Measurements from ENCODE around the gene RPL31.

Gene RPL31

GRCh38 chr2:101017371-101017770, 15.3 kb downstream of the RPL31 start:
- Histone ChIP-seq H3K27me3 (ENCODE audit: insufficient read depth, insufficient read length) (no peaks in the 10 kb centered on the region), H3K9me3 (ENCODE audit: insufficient read depth, low read length) (no peaks in the 10 kb centered on the region), H3K4me3 (ENCODE audit: insufficient read length, low read depth) (no peak overlapping the region), H3K36me3 (ENCODE audit: insufficient read depth, insufficient read length, low read length) (peaks cover 63% of the 10 kb centered on the region), H3K4me1 (ENCODE audit: insufficient read depth, insufficient read length) (no peaks in the 10 kb centered on the region), H3K9ac (ENCODE audit: insufficient read length, low read depth) (no peak overlapping the region)
- TF ChIP-seq YY1 (IDR thresholded peaks at IDR 0.05; ENCODE audit: insufficient read depth, insufficient read length), result no peak
- no peak for TF ChIP-seq ZNF274 (IDR thresholded peaks at IDR 0.05; ENCODE audit: low read depth, low read length)
- no peak for TF ChIP-seq SUZ12 (IDR thresholded peaks at IDR 0.05; ENCODE audit: extremely low read depth, insufficient read depth, insufficient read length)
- DNase-seq (ENCODE audit: low read depth, low spot score), result no peak

GRCh38 chr2:101018934-101019333, 16.8 kb downstream of the RPL31 start:
- Histone ChIP-seq H3K9me3 (ENCODE audit: insufficient read depth, low read length) (no peaks in the 10 kb centered on the region), H3K9ac (ENCODE audit: insufficient read length, low read depth) (no peak overlapping the region), H3K36me3 (ENCODE audit: insufficient read depth, insufficient read length, low read length) (peaks cover 51% of the 10 kb centered on the region), H3K4me1 (ENCODE audit: insufficient read depth, insufficient read length) (no peaks in the 10 kb centered on the region), H3K4me3 (ENCODE audit: insufficient read length, low read depth) (no peak overlapping the region), H3K27me3 (ENCODE audit: insufficient read depth, insufficient read length) (no peaks in the 10 kb centered on the region)
- DNase-seq (ENCODE audit: low read depth, low spot score), result no peak
- TF ChIP-seq ZNF274 (IDR thresholded peaks at IDR 0.05; ENCODE audit: low read depth, low read length) (no peak), SUZ12 (IDR thresholded peaks at IDR 0.05; ENCODE audit: extremely low read depth, insufficient read depth, insufficient read length) (no peak), YY1 (IDR thresholded peaks at IDR 0.05; ENCODE audit: insufficient read depth, insufficient read length) (no peak)

- H3K4me1 ChIP-seq (ENCODE audit: insufficient read depth, insufficient read length), result peaks cover 4% of the 10 kb centered on the region
- DNase-seq (ENCODE audit: low read depth, low spot score), result no peak
- H3K27me3 ChIP-seq (ENCODE audit: insufficient read depth, insufficient read length), result no peaks in the 10 kb centered on the region
- no peaks in the 10 kb centered on the region for H3K9me3 ChIP-seq (ENCODE audit: insufficient read depth, low read length)
- peaks cover 40% of the 10 kb centered on the region for H3K36me3 ChIP-seq (ENCODE audit: insufficient read depth, insufficient read length, low read length)
- no peak overlapping the region for H3K4me3 ChIP-seq (ENCODE audit: insufficient read length, low read depth)
- TF ChIP-seq YY1 (IDR thresholded peaks at IDR 0.05; ENCODE audit: insufficient read depth, insufficient read length), result no peak
- H3K9ac ChIP-seq (ENCODE audit: insufficient read length, low read depth), result no peak overlapping the region
Measured at GRCh38 chr2:101022221-101022620, 20.1 kb downstream of the RPL31 start.

- H3K9ac ChIP-seq (ENCODE audit: insufficient read length, low read depth), result no peak overlapping the region
- no peaks in the 10 kb centered on the region for H3K9me3 ChIP-seq (ENCODE audit: insufficient read depth, low read length)
- peaks cover 36% of the 10 kb centered on the region for H3K36me3 ChIP-seq (ENCODE audit: insufficient read depth, insufficient read length, low read length)
- no peak overlapping the region for H3K4me3 ChIP-seq (ENCODE audit: insufficient read length, low read depth)
- H3K4me1 ChIP-seq (ENCODE audit: insufficient read depth, insufficient read length), result peaks cover 4% of the 10 kb centered on the region
- H3K27me3 ChIP-seq (ENCODE audit: insufficient read depth, insufficient read length), result no peaks in the 10 kb centered on the region
- no peak for DNase-seq (ENCODE audit: low read depth, low spot score)
- TF ChIP-seq ZNF274 (IDR thresholded peaks at IDR 0.05; ENCODE audit: low read depth, low read length), result no peak
- no peak for TF ChIP-seq SUZ12 (IDR thresholded peaks at IDR 0.05; ENCODE audit: extremely low read depth, insufficient read depth, insufficient read length)
- TF ChIP-seq YY1 (IDR thresholded peaks at IDR 0.05; ENCODE audit: insufficient read depth, insufficient read length), result no peak
Measured at GRCh38 chr2:101023327-101024107, 21.4 kb downstream of the RPL31 start.

GRCh38 chr2:101025561-101025960, 23.5 kb downstream of the RPL31 start:
- Histone ChIP-seq H3K9me3 (ENCODE audit: insufficient read depth, low read length) (peaks cover 12% of the 10 kb centered on the region; the same call in 1 of the 2 replicates), H3K4me1 (ENCODE audit: insufficient read depth, insufficient read length) (peaks cover 4% of the 10 kb centered on the region), H3K4me3 (ENCODE audit: insufficient read length, low read depth) (no peak overlapping the region), H3K36me3 (ENCODE audit: insufficient read depth, insufficient read length, low read length) (peaks cover 28% of the 10 kb centered on the region), H3K9ac (ENCODE audit: insufficient read length, low read depth) (no peak overlapping the region), H3K27me3 (ENCODE audit: insufficient read depth, insufficient read length) (no peaks in the 10 kb centered on the region)
- TF ChIP-seq YY1 (IDR thresholded peaks at IDR 0.05; ENCODE audit: insufficient read depth, insufficient read length) (no peak), SUZ12 (IDR thresholded peaks at IDR 0.05; ENCODE audit: extremely low read depth, insufficient read depth, insufficient read length) (no peak), ZNF274 (IDR thresholded peaks at IDR 0.05; ENCODE audit: low read depth, low read length) (no peak)
- no peak for DNase-seq (ENCODE audit: low read depth, low spot score)

- peak; percentile 39 for DNase-seq (ENCODE audit: low read depth, low spot score)
- Histone ChIP-seq H3K4me3 (ENCODE audit: insufficient read length, low read depth) (no peak overlapping the region), H3K36me3 (ENCODE audit: insufficient read depth, insufficient read length, low read length) (peaks cover 26% of the 10 kb centered on the region), H3K9ac (ENCODE audit: insufficient read length, low read depth) (no peak overlapping the region), H3K9me3 (ENCODE audit: insufficient read depth, low read length) (peaks cover 17% of the 10 kb centered on the region; the same call in 1 of the 2 replicates), H3K27me3 (ENCODE audit: insufficient read depth, insufficient read length) (no peaks in the 10 kb centered on the region), H3K4me1 (ENCODE audit: insufficient read depth, insufficient read length) (peaks cover 4% of the 10 kb centered on the region)
- TF ChIP-seq YY1 (IDR thresholded peaks at IDR 0.05; ENCODE audit: insufficient read depth, insufficient read length) (no peak), SUZ12 (IDR thresholded peaks at IDR 0.05; ENCODE audit: extremely low read depth, insufficient read depth, insufficient read length) (no peak), ZNF274 (IDR thresholded peaks at IDR 0.05; ENCODE audit: low read depth, low read length) (no peak)
Measured at GRCh38 chr2:101026253-101026701, 24.2 kb downstream of the RPL31 start.

GRCh38 chr2:101026923-101027469, 24.9 kb downstream of the RPL31 start:
- H3K9me3 ChIP-seq (ENCODE audit: insufficient read depth, low read length), result peaks cover 17% of the 10 kb centered on the region; the same call in 1 of the 2 replicates
- no peak overlapping the region for H3K4me3 ChIP-seq (ENCODE audit: insufficient read length, low read depth)
- TF ChIP-seq SUZ12 (IDR thresholded peaks at IDR 0.05; ENCODE audit: extremely low read depth, insufficient read depth, insufficient read length), result no peak
- no peak for TF ChIP-seq ZNF274 (IDR thresholded peaks at IDR 0.05; ENCODE audit: low read depth, low read length)
- TF ChIP-seq YY1 (IDR thresholded peaks at IDR 0.05; ENCODE audit: insufficient read depth, insufficient read length), result no peak
- H3K4me1 ChIP-seq (ENCODE audit: insufficient read depth, insufficient read length), result peaks cover 4% of the 10 kb centered on the region
- H3K36me3 ChIP-seq (ENCODE audit: insufficient read depth, insufficient read length, low read length), result peaks cover 20% of the 10 kb centered on the region
- H3K9ac ChIP-seq (ENCODE audit: insufficient read length, low read depth), result peak overlapping the region; percentile 42
- no peak for DNase-seq (ENCODE audit: low read depth, low spot score)
- H3K27me3 ChIP-seq (ENCODE audit: insufficient read depth, insufficient read length), result no peaks in the 10 kb centered on the region

All from NT2/D1 (cell line).